GM04504 (cell line): ENCODE measurements around the gene MAP1LC3A.

ENCODE experiments used
- DNase-seq: peaks from one replicate; pipeline ENCODE4 v3.0.0-alpha.2; 2012; ENCODE audit warnings: low read depth

MAP1LC3A gene

DNA sequence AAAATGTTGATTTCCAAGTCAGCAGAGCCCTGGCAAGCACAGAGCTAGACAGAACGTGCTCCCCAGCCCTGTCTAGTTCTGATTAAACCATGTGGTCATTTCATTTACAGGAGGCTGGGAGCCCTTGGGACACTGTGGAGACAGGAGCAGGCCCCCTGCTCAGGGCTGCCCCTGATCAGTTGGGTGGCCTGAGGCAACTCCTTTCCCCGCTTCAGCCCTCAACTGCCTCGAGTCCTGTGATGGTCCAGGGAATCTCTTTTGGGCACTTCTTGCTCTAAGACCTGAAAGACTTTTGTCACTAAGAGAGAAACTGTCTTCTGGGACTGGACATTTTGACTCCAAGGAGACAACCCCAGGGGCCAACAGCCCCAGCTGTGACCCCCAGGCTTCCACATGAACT is 28.8 kb upstream of the MAP1LC3A start:
- no peak for DNase-seq

DNA sequence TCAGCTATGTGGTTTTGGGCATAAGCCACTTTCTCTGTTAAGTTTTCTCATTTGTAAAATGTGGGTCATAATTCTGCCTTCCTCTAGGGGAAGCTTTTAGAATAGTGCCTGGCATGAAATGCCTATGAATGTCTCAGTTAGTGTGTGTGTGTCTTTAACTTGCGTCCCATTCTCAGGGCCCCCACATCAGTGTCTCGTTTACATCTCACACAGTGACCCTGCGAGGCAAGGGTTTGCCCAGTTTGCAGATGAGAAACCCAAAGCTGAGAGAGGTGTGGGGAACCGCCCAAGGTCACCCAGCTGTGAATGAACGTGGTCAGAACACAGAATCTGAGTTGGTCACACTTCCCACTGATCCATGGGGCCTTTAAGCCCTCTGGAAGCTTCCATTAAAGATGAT is 28.2 kb upstream of the MAP1LC3A start:
- DNase-seq, result no peak

DNA sequence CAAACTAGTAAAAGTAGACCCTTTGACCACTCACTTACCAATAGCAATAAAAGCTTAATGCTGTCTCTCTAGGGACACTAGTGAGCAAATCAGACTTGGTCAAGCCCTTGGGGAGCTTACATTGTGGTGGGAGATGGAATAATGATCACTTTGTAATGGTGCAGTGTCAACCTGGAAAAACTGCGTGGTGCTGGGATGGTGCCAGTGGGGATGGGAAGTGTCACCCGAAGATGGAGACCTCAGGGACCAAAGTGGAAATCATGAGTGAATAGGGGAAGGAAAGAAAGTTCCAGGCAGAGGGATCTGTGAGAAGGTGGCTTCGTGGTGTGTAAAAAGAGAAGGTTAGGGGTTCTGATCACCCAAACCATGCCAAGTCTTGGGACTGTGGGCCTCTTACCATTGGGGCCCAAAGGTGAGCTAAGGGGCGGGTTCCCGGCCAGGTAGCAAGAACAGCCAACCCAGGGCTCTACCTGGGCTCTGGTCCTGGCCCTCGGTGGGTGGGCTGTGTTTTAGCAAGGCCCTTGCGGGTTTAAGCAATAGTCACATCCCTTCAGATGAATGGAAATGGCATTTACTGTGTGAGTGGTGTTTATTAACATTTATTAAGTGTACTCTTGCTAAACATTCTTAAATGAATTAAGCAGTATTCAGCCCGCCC is 26.8 kb upstream of the MAP1LC3A start:
- DNase-seq, result no peak

DNA sequence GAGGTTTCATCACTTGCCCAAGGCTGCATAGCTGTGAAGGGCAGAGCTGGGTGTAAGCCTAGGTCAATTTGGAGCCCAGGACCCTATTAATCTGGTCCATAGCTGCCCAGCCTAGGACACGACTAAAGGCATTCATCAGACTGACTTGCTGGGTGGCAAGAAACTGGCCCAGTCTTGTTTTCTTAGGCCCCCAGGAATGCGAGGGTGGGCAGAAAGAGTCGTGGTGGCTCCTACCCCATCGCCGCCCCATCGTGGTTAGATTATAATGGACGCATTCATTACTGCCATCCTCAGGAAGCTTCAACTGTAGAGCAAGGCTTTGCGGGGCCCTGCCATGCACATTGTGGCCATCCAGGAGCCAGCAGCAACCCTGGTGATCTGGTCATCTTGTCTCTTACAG is 26.2 kb upstream of the MAP1LC3A start:
- DNase-seq, result no peak

DNA sequence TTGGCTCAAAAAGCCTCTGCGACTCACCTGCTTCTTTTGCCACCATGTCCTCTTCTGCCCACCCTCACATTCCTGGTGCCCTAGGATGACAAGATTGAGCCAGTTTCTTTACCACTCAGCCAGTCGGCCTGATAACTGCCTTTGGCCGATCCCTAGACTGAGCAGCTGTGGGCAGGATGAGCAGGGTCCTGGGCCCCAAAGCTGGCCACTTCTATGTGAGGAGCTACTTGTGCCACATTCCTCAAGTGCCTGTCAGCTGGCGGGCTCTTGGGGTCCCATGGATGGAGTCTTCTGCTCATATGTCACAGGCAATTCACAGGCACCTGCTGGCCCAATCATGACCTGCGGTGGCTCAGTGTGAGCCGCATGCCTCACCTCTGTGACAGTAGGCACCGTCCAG is 25.8 kb upstream of the MAP1LC3A start:
- no peak for DNase-seq

DNA sequence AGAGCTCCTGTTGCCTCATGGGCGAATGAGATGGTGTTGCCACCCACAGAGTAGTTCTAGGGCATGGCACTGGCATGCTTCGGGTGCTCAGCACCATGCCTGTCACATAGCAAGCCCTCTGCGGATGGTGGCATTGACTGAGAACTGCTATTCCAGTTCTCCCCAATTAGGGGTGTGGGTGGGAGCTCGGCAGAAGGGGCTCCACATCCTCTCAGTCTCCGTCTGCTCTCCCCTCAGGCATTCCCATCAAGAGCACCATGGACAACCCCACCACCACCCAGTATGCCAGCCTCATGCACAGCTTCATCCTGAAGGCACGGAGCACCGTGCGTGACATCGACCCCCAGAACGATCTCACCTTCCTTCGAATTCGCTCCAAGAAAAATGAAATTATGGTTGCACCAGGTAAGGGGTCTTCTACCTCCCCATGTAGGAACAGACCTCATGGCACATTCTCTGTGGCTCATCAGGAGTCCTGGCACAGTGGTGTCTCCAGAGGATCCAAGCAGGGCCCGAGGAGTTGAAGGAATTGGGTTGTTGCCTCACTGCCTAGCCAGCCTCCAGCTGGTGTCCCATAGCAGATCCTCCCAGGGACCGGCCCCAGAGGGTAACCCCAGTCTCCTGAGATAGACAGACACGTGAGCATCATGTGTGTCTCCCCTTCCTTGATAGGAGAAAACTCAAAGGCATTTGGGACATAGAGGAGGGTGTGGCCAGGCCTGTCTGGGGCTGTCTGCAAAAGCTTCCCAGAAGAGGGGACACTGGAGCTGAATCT is 23.9 kb upstream of the MAP1LC3A start:
- no peak for DNase-seq

DNA sequence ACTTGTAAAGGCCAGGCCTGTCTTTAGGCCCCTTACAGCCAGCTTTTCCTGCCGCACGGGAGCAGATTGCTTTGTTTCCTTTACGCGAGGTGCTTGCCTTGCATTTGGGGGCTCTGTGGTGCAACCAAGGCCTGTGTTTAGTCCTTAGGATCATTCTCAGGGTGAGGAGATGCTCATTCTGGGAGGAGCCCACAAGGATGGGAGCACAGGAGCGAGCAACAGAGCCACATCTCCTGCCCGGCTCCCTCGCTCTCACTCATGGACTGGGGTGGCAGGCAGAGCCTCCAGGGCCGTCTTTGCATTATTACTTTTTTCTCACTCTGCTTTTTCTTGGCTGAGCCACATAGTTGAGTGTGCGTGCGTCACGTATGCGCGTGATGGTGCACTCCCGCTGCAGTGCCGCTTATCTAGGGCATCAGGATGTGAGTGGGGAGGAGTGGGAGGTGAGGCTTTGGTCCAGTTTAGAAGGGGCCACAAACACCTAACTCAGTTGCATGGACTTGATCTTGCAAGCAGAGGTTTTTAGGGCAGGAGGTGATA is 23.1 kb upstream of the MAP1LC3A start:
- DNase-seq, result no peak

DNA sequence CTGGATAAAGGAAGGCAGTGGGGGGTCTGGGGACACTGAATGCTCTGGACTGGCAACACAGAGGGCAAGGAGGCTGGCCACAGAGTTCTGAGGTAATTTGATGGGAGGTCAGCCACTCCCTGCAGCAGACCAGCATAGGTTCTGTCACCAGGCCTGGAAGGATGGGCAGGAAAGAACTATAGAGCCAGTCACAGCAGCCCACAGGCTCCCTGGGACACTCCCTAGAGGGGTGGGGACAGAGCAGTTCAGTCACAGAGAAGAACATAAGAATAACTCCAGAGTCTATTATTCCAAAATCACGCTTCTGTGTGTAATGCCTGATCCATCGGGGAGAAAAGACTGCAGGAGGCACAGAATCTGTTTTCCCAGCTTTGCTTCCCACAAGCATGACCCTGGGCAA is 22.7 kb upstream of the MAP1LC3A start:
- no peak for DNase-seq

DNA sequence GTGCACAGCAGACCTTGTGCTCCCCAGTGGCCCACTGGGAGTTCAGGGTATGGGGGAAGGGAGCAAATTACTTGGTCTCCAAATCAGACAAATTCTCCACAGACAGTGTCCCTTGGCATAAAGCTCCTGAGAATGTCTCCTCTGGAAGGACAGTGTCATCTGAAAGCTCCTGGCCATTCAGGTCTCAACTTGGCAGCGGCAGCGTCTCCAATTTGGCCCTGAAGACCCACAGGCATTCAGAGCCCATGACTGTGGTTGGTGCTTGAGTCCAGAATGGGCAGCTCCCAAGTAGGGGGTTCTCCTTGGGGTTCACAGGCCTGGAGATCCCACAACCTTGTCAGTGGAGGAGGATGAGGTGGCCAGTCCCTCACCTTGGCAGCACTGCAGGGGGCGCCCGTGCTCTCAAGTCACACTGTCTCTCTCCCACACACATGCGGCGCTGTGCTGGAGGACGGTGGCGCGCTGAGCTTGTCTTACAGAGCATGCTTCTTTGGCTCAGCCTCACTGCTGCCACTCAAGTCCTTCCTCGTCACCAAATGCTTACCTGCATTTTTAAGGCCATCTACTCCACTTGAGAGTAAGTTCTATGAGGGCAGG is 21.6 kb upstream of the MAP1LC3A start:
- DNase-seq, result no peak

DNA sequence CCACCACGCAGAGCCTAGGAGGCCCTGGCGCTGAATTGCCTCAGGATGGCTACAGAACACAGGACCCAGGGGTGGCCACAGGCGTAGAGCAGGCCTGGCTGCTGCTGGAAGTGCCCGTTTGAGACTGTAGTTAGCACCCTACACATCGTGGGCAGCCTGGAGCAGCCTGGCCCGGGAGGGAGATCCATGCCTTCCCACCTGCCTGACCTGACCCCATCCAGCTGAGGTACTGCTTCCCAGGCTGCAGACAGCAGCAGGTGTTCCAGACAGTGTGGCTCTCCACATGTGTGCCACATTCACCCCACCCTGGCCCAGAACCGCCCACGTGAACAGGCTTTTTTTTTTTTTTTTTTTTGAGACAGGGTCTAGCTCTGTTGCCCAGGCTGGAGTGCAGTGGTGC is 20.9 kb upstream of the MAP1LC3A start:
- DNase-seq, result no peak

DNA sequence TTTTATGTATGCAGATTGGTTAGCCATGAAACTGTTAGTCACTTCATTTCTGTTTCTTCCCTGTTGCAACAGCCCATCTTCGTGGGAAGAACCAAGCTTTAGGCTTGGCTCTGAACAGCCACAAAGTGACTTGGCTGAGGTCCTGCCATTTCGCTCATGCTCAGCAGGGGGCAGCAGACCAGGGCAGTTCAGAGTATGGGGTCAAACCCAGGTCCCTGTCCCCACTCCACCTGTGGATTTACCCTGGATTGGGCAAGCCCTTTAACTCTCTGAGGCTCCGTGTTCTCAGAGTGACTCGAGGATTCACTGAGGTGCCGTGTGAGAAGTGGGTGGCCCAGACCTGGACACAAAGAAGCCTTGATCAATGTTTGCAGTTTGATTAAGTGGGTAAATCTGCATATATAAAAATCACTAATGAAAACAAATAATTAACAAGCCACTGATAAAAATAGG is 19.8 kb upstream of the MAP1LC3A start:
- peak; percentile 38 for DNase-seq

DNA sequence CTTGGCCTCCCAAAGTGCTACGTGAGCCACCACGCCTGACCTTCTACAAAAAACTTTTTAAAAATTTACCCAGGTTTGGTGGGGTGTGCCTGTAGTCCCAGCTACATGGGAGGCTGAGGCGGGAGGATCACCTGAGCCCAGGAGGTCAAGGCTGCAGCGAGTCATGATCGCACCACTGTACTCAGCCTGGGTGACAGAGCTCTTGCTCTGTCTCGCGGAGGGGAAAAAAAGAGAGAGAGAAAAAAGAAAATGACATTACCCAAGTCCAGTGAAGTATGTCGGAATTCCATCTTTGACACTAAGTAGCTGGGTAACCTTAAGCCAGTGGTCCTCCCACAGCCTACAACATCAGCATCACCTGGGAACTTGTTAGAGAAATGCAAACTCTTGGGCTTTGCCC is 18.8 kb upstream of the MAP1LC3A start:
- no peak for DNase-seq

DNA sequence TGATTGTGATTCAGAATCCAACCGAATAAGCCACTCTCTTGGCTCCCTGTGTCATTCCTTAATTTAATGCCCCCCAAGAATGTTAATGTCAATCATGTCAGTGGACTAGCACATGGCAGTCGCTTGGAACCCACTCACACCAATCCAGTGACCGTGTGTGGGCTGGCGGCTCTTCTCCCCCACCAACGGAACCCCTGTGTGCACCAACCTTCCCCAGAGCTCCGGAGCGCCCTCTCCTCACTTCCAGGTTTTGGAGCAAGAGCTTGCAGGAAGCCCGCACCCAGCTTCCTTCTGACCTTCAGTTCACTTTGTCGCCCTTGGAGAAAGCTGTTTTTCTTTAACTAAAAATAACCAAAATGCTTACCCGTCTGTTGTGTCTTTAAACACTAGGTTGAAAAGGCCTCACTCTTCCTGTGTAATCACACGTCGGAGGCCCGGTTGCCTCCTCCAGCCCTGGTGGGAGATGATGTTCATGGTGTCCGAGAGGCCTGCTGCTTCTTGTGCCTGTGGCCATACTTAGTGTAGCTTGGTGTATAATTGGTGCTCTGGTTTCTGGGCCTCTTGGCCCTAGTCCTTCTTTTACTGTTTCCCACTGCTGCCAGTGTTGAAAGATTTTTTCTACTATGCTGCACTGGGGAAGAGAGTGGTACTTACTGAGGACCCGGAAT is 17.8 kb upstream of the MAP1LC3A start:
- no peak for DNase-seq

DNA sequence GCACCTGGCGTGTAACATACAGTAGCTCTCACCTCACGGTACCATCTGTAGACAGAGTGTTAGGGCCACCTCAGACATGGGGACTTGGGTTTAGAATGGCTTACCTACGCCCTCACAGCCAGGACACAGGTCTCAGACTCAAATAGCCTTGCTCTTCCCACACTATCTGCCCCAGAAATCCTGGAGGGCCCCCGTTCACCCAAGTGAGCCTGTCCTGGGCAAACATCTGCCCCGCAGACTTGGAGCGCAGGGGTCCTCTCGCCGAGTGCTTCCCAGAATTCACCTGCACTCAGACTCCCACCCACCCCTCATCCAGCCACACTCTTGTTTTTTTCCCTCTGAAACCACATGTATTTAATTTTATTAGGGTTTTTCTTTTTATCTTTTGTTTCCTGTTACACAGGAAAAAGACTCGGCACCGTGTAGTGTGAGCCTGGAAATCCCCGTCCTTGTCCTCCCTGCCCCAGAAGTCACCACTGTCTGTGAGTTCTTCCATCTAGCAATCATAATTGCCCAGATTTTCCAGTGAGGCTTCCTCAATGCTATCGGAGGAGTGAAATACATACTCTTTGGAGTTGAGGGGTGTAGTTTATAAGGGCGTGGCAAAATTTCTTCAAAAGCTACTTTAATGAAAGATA is 17.1 kb upstream of the MAP1LC3A start:
- DNase-seq, result no peak

DNA sequence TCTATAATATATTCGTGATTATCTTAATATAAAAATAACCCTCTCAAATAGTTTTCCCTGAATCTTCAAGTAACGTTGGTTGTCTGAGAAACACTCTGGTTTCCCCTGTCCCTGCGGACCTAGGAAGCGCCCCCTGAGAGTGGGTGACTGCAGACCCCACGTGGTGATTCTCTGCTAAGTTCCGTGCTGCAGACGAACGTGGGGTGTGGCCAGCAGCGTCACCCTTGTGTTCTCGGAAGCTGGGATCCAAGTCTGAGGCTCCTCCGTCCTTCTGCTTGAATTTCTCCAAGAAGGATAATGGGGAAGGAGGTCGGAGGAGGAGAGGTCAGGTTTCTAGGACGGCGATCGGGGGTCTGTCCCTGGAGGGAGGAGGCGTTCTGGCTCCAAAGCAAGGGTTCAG is 16.6 kb upstream of the MAP1LC3A start:
- DNase-seq, result no peak

DNA sequence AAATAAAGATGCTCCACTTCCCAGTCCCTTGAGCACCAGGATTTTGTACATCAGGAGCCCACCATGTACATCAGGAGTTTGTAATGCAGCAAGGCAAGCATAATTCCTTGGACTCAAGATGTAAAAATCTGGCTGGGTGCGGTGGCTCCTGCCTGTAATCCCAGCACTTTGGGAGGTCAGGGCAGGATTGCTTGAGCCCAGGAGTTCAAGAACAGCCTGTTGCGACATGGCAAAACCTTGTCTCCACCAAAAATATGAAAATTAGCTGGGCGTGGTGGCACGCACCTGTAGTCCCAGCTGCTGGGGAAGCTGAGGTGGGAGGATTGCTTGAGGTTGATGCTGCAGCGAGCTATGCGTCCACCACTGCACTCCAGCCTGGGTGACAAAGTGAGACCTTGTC is 16.1 kb upstream of the MAP1LC3A start:
- DNase-seq, result no peak

DNA sequence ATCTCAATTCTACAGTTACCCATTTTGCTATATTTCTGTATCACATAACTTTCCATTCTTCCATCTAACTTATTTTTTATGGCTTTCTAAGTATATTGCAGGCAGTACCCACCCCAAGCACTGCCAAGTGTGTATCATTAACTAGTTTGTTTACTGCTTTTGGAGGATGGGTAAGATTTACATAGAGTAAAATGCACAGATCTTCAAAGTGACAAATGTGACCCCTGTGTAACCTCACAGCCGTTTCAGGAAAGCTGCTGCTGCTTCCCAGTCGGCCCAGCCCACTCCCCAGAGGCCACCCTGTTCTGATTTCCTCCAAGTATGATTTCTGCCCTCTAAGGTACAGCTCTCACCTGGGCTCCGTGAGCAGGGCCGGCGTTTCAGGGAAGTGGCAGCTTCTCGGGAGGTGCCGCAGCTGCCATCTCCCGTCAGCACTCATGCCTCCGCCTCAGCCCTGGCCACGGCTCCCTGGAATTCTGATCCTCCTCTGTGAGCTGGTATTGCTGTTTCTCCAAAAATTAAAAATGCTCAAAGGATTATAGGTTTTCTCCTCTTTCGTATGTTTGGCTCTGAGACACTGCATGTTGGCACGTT is 15.0 kb upstream of the MAP1LC3A start:
- no peak for DNase-seq

DNA sequence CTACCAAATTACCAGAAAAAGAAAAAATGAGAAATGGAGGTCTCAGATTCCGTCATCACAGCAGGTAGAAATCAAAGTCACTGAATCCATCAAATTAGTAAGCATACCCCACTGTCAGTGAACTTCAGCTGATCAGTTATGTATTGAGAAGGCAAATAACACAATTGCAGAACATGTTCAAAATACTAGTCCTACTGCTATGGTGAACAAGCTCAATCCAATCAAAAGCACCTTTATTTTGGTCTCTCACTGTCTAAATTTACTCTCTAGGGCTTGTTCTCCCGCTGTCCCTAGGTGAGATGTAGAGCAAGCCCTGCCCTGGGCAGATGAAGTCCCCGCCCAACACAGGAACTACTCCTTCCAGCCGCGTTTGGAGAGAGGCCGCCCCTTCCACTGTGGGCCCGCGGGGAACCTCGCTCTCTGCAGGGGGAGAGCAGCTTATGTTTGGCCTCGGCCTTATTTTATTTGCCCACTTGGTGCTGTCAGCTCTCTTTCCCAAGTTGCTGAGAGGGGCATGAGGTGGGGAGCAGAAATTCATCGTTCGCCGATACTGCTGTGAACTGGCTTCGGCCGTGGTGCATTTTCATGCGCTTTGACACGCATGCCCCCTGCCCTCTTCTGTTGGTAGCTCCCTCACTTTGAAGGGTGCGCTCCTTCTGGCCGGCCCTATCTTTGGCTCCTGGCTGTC is 14.3 kb upstream of the MAP1LC3A start:
- DNase-seq, result no peak

DNA sequence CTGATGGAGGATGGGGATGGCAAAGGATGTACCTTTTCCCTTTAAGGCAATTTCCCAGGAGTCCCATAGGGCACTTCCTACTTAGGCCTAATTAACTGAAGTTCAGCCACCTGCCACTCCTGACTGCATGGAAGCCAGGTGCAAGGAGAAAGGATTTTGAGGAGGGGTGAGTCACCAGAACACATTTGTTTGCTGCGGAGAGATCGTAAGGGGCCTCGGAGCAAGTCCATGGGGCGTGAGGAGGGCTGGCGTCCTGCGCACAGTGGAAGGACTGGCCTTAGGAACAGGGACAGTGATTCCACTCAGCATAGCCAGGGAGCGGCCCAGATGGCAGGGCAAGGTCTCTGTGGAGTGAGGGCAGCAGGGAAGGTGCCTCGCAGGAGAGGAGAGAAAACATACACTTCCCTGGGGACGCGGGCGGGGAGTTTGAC is 11.8 kb upstream of the MAP1LC3A start:
- DNase-seq, result no peak

DNA sequence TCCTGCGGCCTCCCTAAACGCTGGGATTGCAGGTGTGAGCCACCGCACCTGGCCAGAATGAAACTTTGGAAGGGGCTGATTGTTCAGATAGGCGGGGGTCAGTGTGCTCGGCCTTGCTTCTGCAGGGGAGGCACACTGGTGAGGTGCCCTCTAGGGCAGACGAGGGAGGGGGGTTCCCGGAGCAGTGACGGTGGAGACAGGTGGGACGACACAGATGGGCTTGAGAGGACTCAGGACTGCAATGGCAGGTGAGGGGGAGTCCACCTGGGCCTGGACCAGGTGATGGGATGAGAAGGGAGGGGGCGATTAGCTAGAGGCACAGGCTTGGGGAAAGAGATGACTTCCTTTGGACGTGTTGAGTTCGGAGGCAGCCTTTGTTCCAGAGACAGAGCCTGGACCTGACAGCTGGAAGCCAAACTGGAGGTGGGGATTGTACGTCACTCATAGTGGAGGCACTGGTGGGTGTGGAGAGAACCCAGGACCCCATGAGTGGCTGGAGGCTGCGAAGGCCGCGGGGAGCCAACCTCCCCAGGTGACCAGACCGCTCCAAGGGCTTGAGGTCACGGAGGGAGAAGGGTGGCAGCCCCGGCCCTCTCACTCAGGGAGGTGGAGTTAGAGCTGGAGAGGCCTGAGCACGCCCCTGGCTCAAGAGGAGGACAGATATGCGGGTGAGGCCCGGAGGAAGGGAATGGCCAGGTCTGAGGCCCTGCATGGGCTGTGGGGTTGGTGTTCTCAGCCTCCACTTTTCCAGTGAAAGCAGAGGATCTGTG is 10.5 kb upstream of the MAP1LC3A start:
- no peak for DNase-seq
